GM12873 (cell line): ENCODE measurements around the gene SH3GL2.

Source experiments
- TF ChIP-seq, protein P1 (sequence below): IDR thresholded peaks from 2 replicates; pipeline ENCODE4 v1.5.1; 2012; ENCODE audit warnings: low read depth, mild to moderate bottlenecking, moderate library complexity, low read length, control low read depth; ENCODE audit not compliant: insufficient read depth; ENCODE audit errors: missing control alignments

The SH3GL2 gene

DNA sequence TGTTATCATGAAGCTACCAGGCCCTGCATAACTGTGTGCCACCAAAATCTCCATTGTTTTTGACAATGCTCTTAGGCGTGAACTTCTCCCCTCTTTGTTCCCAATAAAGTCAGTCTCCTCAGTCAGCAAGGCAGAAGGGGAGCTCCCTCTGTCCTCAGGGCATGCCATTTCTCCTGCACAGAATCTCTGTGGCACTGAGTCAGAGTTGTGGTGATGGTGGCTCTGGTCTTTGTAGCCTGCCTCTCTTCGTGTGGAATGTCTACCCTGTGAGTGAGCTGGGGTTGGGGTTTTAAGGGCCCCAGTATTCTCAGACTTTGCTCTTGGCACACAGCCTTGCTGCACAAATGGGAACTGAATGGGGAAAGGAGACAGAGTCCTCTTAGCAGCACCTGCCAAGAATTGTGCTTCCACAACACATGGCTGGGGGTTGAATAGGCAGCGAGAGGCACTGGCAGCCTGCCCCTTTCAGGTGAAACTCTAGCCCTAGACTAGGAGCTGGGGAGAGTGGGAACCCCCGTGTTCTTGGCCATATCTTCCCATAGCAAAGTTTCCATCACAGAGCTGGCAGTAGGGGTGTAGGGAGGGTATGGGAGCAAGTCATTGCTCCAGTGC is 146.6 kb downstream of the SH3GL2 start:
- TF ChIP-seq, protein P1, sequence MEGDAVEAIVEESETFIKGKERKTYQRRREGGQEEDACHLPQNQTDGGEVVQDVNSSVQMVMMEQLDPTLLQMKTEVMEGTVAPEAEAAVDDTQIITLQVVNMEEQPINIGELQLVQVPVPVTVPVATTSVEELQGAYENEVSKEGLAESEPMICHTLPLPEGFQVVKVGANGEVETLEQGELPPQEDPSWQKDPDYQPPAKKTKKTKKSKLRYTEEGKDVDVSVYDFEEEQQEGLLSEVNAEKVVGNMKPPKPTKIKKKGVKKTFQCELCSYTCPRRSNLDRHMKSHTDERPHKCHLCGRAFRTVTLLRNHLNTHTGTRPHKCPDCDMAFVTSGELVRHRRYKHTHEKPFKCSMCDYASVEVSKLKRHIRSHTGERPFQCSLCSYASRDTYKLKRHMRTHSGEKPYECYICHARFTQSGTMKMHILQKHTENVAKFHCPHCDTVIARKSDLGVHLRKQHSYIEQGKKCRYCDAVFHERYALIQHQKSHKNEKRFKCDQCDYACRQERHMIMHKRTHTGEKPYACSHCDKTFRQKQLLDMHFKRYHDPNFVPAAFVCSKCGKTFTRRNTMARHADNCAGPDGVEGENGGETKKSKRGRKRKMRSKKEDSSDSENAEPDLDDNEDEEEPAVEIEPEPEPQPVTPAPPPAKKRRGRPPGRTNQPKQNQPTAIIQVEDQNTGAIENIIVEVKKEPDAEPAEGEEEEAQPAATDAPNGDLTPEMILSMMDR = no peak

DNA sequence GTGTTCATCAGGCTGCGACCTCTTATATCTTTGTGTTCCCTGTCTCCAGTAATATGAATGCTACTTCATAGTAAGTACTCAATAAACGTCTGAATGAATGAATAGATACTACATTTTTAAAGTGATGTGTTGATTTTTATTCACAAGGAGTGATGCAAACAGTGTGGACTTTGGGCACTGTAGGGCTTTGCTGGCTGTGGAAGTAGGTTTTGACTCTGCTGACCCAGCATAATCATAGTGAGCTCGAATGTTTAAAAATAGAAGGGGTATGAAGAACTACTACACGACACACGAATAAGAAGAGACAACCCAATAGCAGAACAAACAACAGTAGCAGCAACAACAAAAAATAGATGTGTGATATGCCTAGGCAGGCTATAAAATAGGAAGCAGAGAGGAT is 147.4 kb downstream of the SH3GL2 start:
- TF ChIP-seq, protein P1 = no peak

DNA sequence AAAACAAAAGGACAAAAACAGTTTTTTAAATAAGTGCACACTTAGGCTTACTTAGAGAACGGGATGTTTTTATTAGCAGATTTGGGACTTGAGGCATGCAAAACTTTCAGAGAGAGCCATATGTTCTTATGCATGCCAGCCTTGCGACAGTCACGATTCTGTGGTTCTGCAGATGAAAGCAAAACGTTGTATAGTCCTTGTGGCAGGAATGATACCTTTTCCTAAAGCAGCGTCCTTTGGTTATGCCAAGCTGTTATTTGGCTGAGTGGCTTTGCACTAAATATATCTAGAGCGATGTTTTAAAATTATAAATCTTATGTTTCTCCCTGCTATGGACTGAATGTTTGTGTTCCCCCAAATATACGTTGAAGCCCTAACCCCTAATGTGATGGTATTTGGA is 152.0 kb downstream of the SH3GL2 start:
- TF ChIP-seq, protein P1 = no peak

DNA sequence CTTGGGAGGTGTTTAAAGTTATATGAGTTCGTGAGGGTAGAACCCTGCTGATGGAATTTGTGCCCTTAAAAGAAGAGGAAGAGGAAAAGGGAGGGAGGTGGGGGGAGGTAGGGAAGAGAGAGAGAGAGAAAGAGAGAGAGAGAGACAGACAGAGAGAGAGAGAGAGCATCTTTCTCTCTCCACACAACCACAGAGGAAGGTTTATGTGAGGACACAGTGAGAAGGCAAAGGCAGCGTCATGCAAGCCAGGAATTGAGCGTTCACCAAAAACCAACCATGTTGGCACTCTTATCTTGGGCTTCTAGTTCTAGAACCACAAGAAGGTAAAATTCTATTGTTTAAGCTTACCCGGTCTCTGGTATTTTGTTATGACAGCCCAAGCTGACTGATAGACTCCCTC is 152.4 kb downstream of the SH3GL2 start:
- TF ChIP-seq, protein P1 = no peak

GRCh38 chr9:17734674-17735073 is 155.8 kb downstream of the SH3GL2 start:
- TF ChIP-seq, protein P1 = no peak

GRCh38 chr9:17735859-17736258 is 157.0 kb downstream of the SH3GL2 start:
- TF ChIP-seq, protein P1 = no peak

DNA sequence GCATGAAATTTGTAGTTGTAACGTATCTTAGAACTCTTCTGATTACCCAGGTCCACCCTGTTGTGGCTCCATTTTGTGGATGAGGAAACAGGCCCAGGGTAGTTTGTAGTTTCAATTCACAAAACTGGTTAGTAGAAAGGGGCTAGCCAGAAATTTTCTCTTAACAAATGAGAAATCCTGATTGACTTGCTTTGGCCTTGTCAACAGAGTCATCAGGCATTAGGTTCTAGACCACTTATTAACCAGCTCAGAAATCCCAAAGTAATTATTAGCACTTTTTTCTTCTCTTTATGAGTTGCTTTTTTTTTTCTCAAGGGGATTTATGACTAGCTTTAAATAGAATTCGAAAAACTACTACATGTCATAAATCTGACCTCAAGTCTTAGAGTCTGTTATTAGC is 160.2 kb downstream of the SH3GL2 start:
- TF ChIP-seq, protein P1 = no peak
